MM.1S (cell line): ENCODE data around the gene ERICH6.

Experiments used
- EZH2 ChIP-seq: fragments of 300-600 bp; sonication (generic); optimal IDR thresholded peaks from 2 replicates; pipeline ENCODE3; 2017; ENCODE audit warnings: low read depth, mild to moderate bottlenecking, antibody characterized with exemption, low read length, mixed read lengths
- EZH2phosphoT487 ChIP-seq: fragments of 300-600 bp; sonication (generic); IDR thresholded peaks from 2 replicates; pipeline ENCODE4 v1.6.1; 2018; ENCODE audit warnings: antibody characterized with exemption, low read length
- TF ChIP-seq, protein P1 (sequence below): fragments of 300-600 bp; sonication (generic); IDR thresholded peaks from 2 replicates; pipeline ENCODE4 v1.5.1; 2016; ENCODE audit warnings: antibody characterized with exemption, low read length, mixed read lengths

DNA sequence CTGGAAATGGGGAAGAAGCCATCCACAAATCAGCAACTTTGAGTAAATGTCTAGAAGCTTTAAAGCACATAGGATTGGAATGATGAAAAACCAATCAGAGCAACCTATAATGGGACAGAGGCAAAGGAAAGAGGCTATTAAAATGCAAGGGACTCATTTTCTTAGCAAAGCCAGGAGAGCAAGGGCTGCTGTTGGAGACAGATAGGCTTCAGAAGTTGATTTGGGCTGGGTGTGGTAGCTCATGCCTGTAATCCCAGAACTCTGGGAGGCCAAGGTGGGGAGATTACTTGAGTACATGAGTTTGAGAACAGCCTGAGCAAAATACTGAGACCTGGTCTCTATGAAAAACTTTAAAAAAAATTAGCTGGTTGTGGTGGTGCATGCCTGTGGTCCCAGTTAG, 16.1 kb downstream of the ERICH6 start:
- TF ChIP-seq, protein P1, sequence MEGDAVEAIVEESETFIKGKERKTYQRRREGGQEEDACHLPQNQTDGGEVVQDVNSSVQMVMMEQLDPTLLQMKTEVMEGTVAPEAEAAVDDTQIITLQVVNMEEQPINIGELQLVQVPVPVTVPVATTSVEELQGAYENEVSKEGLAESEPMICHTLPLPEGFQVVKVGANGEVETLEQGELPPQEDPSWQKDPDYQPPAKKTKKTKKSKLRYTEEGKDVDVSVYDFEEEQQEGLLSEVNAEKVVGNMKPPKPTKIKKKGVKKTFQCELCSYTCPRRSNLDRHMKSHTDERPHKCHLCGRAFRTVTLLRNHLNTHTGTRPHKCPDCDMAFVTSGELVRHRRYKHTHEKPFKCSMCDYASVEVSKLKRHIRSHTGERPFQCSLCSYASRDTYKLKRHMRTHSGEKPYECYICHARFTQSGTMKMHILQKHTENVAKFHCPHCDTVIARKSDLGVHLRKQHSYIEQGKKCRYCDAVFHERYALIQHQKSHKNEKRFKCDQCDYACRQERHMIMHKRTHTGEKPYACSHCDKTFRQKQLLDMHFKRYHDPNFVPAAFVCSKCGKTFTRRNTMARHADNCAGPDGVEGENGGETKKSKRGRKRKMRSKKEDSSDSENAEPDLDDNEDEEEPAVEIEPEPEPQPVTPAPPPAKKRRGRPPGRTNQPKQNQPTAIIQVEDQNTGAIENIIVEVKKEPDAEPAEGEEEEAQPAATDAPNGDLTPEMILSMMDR = no peak
- no peak for TF ChIP-seq EZH2phosphoT487
- TF ChIP-seq EZH2 = no peak
